Upper lobe of left lung (tissue), 6 donors: ENCODE data around the gene TMC6. TPM values are rescaled to one million over a fixed set of nuclear protein-coding genes. Genes with fewer than 3 reads are reported as not detected.
A peak's percentile ranks its signal among the peaks of the same experiment; 100 is the strongest.
"Not testable (repeated sequence)": the region's sequence is repeated elsewhere in the genome, so short reads cannot be mapped to it uniquely, and the experiment has no call there.

ENCODE experiments used
- ATAC-seq, 2 donors: fragments of 200-7000 bp; cut with Tn5 transposase; one replicate each; pipeline ENCODE4 v1.9.1; 2022; ENCODE audit warnings: mild to moderate bottlenecking in 2 of 2, moderate library complexity in 2 of 2; ENCODE audit not compliant: low FRiP score in 2 of 2
- DNase-seq, 2 donors: peaks; one replicate each; pipeline ENCODE4 v3.0.0-alpha.2; 2019 to 2020
- H3K27ac ChIP-seq, 4 donors: fragments of 200-600 bp; sonication (generic); one replicate each; pipeline ENCODE4 v1.5.1; 2016 to 2019
- H3K27me3 ChIP-seq, 4 donors: fragments of 200-600 bp; sonication (generic); one replicate each; pipeline ENCODE4 v1.5.1; 2017 to 2019
- H3K36me3 ChIP-seq, 4 donors: fragments of 200-600 bp; sonication (generic); one replicate each; pipeline ENCODE4 v1.5.1; 2016 to 2019
- H3K4me1 ChIP-seq, 4 donors: fragments of 200-600 bp; sonication (generic); one replicate each; pipeline ENCODE4 v1.5.1; 2018 to 2019
- H3K4me3 ChIP-seq, 4 donors: fragments of 200-600 bp; sonication (generic); one replicate each; pipeline ENCODE4 v1.5.1; 2017 to 2019; ENCODE audit warnings: mild to moderate bottlenecking in 2 of 4, moderate library complexity in 1 of 4
- H3K9me3 ChIP-seq, 4 donors: fragments of 200-600 bp; sonication (generic); one replicate each; pipeline ENCODE4 v1.5.1; 2018 to 2019
- EP300 ChIP-seq, 4 donors: sonication (generic); formaldehyde crosslinking; IDR thresholded peaks; one replicate each; pipeline ENCODE4 v1.5.1; 2017; ENCODE audit warnings: antibody characterized with exemption in 4 of 4, control low read depth in 2 of 4
- POLR2A ChIP-seq, 4 donors: fragments of 450-650 bp; IDR thresholded peaks; one replicate each; pipeline ENCODE4 v1.5.1; 2016 to 2017; ENCODE audit warnings: antibody characterized with exemption in 4 of 4, mild to moderate bottlenecking in 2 of 4
- POLR2AphosphoS5 ChIP-seq, 2 donors: sonication (generic); formaldehyde crosslinking; IDR thresholded peaks; one replicate each; pipeline ENCODE4 v1.5.1; 2017; ENCODE audit warnings: antibody characterized with exemption in 2 of 2
- WGBS, 2 donors: methylation state at CpG; one replicate each; pipeline ENCODE4 v1.1.5; 2017 to 2018; 5-methylcytosine and 5-hydroxymethylcytosine counted together
- total RNA-seq, 6 donors: library from RNA; depleted of rRNA in 4 of 6; stranded (reverse); fragments of >200 nt in 4 of 6; gene quantifications; one replicate each; pipeline versions ENCODE4 v1.1.0 to v1.2.1, GENCODE V29; 2016 to 2021
- TF ChIP-seq, protein P1 (sequence below), 6 experiments: fragments of 450-650 bp in 4 of 6; fragments of 200-600 bp in 2 of 6; sonication (generic) in 2 of 6; IDR thresholded peaks; one replicate each; pipeline ENCODE4 v1.5.1; 2016 to 2019; ENCODE audit warnings: antibody characterized with exemption in 6 of 6
- donor health status: DM: no; HTN: no; CAD: no; lungs with moderate emphysema.
- donor health status: DM: no; HTN: yes; CAD: no; lungs with severe emphysema.

TMC6 gene
- total RNA-seq, 6 donors from 2014 or later = 51.4 to 216 (median 195) TPM

GRCh38 chr17:78086740-78087139 is 41.8 kb downstream of the TMC6 start:
- H3K4me3 ChIP-seq = no peak overlapping the region
- no peaks in the 10 kb centered on the region for H3K27me3 ChIP-seq
- DNase-seq = peak in 1 of 2 donors; percentile 79
- WGBS, 2 donors = 97 to 98% methylated on average over 13 of the region's 13 CpGs
- peaks cover 3 to 74% (median 39%) of the 10 kb centered on the region in 4 donors for H3K36me3 ChIP-seq
- H3K27ac ChIP-seq = no peak overlapping the region
- no peaks in the 10 kb centered on the region for H3K9me3 ChIP-seq
- peak in 1 of 2 donors; percentile 26 for ATAC-seq
- no peak for TF ChIP-seq EP300 (IDR thresholded peaks at IDR 0.05)
- H3K4me1 ChIP-seq = no peaks in the 10 kb centered on the region

- TF ChIP-seq POLR2A (IDR thresholded peaks at IDR 0.05) (no peak), POLR2AphosphoS5 (IDR thresholded peaks at IDR 0.05) (no peak), EP300 (IDR thresholded peaks at IDR 0.05) (no peak)
- no peaks in the 10 kb centered on the region for H3K9me3 ChIP-seq
- ATAC-seq (no peak), DNase-seq (no peak)
- no peak overlapping the region for H3K4me3 ChIP-seq
- H3K36me3 ChIP-seq = peaks cover 10 to 77% (median 45%) of the 10 kb centered on the region in 4 donors
- WGBS, 2 donors = 94 to 95% methylated on average over 7 of the region's 7 CpGs
- no peaks in the 10 kb centered on the region for H3K27me3 ChIP-seq
- no peaks in the 10 kb centered on the region for H3K4me1 ChIP-seq
- no peak overlapping the region for H3K27ac ChIP-seq
These were observed 45.6 kb downstream of the TMC6 start for GRCh38 chr17:78082988-78083387.

DNA sequence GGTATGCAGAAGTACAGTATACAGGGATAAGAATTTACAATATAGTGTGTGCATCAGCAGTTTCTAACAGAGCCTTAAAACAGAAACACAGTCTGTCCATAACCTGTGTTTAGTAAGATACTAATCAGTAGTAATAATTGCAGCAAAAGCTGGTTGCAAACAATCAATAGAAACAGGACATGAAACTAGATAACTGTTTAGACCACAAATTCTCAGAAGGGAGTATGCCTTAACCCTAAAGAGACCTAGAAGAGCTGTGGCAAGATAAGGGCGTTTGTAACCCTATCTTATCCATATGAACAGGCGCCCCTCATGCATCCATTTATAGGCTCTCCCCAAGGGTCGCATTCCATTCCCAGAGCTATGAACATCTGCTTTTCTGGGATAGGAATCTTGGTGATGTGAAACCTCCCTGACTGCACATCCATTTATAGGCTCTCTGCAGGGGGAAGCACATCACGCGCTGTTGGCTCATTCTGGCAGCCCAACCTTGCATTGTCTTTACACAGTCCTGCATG is 46.1 kb downstream of the TMC6 start:
- H3K4me3 ChIP-seq, H3K9me3 ChIP-seq, H3K4me1 ChIP-seq, H3K27me3 ChIP-seq, H3K27ac ChIP-seq, ATAC-seq, DNase-seq: not testable (repeated sequence)
- peaks cover 13 to 77% (median 49%) of the 10 kb centered on the region in 4 donors for H3K36me3 ChIP-seq
- WGBS, 2 donors = 84 to 86% methylated on average over 5 of the region's 5 CpGs

GRCh38 chr17:78081551-78081950 is 47.0 kb downstream of the TMC6 start:
- Histone ChIP-seq H3K27ac (no peak overlapping the region), H3K4me3 (no peak overlapping the region), H3K4me1 (no peaks in the 10 kb centered on the region), H3K9me3 (no peaks in the 10 kb centered on the region), H3K36me3 (peaks cover 16 to 77% (median 45%) of the 10 kb centered on the region in 4 donors), H3K27me3 (no peaks in the 10 kb centered on the region)
- no peak for ATAC-seq
- TF ChIP-seq, protein P1, sequence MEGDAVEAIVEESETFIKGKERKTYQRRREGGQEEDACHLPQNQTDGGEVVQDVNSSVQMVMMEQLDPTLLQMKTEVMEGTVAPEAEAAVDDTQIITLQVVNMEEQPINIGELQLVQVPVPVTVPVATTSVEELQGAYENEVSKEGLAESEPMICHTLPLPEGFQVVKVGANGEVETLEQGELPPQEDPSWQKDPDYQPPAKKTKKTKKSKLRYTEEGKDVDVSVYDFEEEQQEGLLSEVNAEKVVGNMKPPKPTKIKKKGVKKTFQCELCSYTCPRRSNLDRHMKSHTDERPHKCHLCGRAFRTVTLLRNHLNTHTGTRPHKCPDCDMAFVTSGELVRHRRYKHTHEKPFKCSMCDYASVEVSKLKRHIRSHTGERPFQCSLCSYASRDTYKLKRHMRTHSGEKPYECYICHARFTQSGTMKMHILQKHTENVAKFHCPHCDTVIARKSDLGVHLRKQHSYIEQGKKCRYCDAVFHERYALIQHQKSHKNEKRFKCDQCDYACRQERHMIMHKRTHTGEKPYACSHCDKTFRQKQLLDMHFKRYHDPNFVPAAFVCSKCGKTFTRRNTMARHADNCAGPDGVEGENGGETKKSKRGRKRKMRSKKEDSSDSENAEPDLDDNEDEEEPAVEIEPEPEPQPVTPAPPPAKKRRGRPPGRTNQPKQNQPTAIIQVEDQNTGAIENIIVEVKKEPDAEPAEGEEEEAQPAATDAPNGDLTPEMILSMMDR (IDR thresholded peaks at IDR 0.05) = no peak
- TF ChIP-seq POLR2AphosphoS5 (IDR thresholded peaks at IDR 0.05) = no peak
- no peak for TF ChIP-seq POLR2A (IDR thresholded peaks at IDR 0.05)
- no peak for TF ChIP-seq EP300 (IDR thresholded peaks at IDR 0.05)
- DNase-seq = no peak
- 94 to 96% methylated on average over 3 of the region's 3 CpGs for WGBS, 2 donors

DNA sequence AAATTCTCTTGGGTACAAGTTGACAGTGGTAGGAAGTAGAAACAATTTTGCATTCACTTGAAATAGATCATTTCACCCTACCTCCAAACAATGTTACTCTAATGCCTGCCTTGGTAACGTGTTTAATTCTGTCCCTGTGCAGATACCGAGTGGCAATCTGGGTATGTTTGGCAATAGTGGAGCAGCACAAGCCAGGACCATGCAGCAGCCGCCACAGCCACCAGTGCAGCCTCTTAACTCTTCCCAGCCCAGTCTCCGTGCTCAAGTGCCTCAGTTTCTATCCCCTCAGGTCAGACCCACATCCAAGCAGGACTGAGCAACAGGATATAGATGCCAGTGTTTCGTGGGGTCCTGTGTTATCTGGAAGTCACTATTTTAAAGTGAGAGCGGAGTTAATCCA is 49.3 kb downstream of the TMC6 start:
- Histone ChIP-seq H3K27me3 (no peaks in the 10 kb centered on the region), H3K4me1 (no peaks in the 10 kb centered on the region), H3K27ac (no peak overlapping the region), H3K9me3 (no peaks in the 10 kb centered on the region), H3K36me3 (peaks cover 16 to 93% (median 56%) of the 10 kb centered on the region in 4 donors), H3K4me3 (no peak overlapping the region)
- no peak for ATAC-seq
- DNase-seq = no peak
- TF ChIP-seq, protein P1 (IDR thresholded peaks at IDR 0.05) = no peak
- WGBS, 2 donors = 91 to 93% methylated on average over 6 of the region's 6 CpGs

DNA sequence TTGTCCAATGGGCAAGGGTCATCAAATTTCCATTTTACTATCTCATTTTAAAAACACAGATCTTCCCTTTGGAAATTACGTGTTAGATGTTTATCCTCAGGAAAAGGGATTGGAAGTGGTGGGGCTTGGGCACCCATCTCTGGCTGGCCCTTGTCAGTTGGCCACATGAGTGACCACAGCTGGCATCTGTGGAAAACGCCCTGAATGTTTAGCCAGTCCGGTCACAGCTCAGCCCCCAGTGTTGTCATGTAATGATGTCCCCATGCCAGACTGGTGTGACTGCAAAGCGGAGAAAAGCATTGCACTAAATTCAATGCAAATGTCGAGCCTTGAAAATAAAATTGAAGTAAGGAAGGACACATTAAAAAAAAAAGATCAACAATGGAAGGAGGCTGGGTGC is 53.0 kb downstream of the TMC6 start:
- 87 to 91% methylated on average over 5 of the region's 5 CpGs for WGBS, 2 donors
- Histone ChIP-seq H3K4me3 (no peak overlapping the region), H3K27me3 (no peaks in the 10 kb centered on the region), H3K27ac (no peak overlapping the region), H3K9me3 (no peaks in the 10 kb centered on the region), H3K36me3 (peaks cover 16 to 98% (median 74%) of the 10 kb centered on the region in 4 donors), H3K4me1 (no peaks in the 10 kb centered on the region)
- no peak for TF ChIP-seq POLR2A (IDR thresholded peaks at IDR 0.05)
- no peak for TF ChIP-seq POLR2AphosphoS5 (IDR thresholded peaks at IDR 0.05)
- TF ChIP-seq, protein P1 (IDR thresholded peaks at IDR 0.05) = no peak
- TF ChIP-seq EP300 (IDR thresholded peaks at IDR 0.05) = no peak
- DNase-seq (no peak), ATAC-seq (no peak)
